VCaP (cell line): ENCODE data around the gene OSTN.

Source experiments
- H3K27ac ChIP-seq: fragments of 450-650 bp; 2 replicates; pipeline ENCODE4 v1.5.1; 2017
- CTCF ChIP-seq: fragments of 450-650 bp; conservative IDR thresholded peaks from 2 replicates; pipeline ENCODE4 v1.5.1; 2017; ENCODE audit warnings: mild to moderate bottlenecking, moderate library complexity

The OSTN gene

GRCh38 chr3:191257286-191257685 lies 58.2 kb downstream of the OSTN start:
- no peak for TF ChIP-seq CTCF
- no peak overlapping the region for H3K27ac ChIP-seq

GRCh38 chr3:191259486-191259885 lies 60.4 kb downstream of the OSTN start:
- no peak overlapping the region for H3K27ac ChIP-seq
- no peak for TF ChIP-seq CTCF

GRCh38 chr3:191260431-191261303 lies 61.6 kb downstream of the OSTN start:
- TF ChIP-seq CTCF, result no peak
- H3K27ac ChIP-seq, result no peak overlapping the region

GRCh38 chr3:191261304-191261638 lies 62.2 kb downstream of the OSTN start:
- no peak for TF ChIP-seq CTCF
- no peak overlapping the region for H3K27ac ChIP-seq

DNA sequence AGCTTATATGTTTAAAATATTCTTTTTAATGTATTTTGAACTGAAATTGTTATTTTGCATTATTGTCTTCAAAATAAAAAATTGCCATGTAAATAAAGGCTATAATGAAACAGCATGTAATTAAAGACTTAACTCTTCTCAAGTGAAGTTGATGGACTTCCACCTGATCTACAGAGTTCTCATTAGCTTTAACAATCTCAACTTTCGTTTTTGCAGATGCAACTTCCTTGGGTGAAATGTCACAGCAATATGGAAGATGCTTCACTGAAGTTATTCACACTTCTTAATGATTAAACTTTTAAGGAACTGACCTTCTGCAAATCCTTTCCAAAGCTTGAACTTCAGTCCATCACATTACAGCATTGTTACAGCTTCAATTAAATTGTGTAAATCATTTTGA lies 63.6 kb downstream of the OSTN start:
- TF ChIP-seq CTCF, result no peak
- no peak overlapping the region for H3K27ac ChIP-seq

DNA sequence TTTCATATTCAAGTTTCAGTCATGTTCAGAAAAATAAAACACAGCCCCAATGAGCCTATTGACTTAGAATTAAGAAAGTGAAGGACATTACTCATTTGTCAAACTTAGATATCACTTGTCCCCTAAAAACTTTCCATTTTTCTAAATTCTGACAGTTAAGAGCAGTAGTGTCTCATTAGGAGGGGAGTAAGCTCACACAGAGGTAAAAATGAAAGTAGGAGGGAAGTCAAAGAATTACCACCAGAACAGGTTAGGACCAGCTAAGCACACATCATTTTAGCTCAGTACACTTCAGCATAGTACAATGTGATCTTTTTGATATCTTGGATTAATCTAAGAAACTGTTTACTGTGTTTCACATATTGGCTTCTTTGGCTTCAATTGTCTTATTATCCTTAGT lies 64.3 kb downstream of the OSTN start:
- TF ChIP-seq CTCF, result no peak
- no peak overlapping the region for H3K27ac ChIP-seq

DNA sequence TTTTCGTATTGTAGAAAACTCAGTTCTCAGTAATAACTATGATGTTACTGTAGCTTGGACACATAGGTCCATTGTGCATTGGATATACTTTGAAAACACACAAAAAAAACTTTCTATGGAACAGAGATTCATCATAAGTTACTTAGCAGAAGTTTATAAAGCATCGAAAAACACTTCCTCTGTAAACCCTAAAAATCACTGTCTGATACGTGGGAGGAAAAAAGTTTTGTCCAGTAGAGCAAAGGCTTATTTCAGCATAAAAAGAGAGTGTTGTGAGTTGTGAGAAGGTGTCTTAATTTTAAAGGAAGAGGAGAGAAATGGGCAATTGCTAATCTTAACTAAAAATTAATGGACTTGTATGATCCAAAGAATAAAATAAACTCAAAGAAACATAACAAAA lies 64.8 kb downstream of the OSTN start:
- TF ChIP-seq CTCF, result no peak
- no peak overlapping the region for H3K27ac ChIP-seq
